ENCODE measurements around the gene GLE1.

GLE1 gene

GRCh38 chr9:128484686-128485413 is 19.7 kb upstream of the GLE1 start:
- DNase-seq (ENCODE audit: low read depth, low spot score): no peak
- TF ChIP-seq, protein P1, sequence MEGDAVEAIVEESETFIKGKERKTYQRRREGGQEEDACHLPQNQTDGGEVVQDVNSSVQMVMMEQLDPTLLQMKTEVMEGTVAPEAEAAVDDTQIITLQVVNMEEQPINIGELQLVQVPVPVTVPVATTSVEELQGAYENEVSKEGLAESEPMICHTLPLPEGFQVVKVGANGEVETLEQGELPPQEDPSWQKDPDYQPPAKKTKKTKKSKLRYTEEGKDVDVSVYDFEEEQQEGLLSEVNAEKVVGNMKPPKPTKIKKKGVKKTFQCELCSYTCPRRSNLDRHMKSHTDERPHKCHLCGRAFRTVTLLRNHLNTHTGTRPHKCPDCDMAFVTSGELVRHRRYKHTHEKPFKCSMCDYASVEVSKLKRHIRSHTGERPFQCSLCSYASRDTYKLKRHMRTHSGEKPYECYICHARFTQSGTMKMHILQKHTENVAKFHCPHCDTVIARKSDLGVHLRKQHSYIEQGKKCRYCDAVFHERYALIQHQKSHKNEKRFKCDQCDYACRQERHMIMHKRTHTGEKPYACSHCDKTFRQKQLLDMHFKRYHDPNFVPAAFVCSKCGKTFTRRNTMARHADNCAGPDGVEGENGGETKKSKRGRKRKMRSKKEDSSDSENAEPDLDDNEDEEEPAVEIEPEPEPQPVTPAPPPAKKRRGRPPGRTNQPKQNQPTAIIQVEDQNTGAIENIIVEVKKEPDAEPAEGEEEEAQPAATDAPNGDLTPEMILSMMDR (IDR thresholded peaks at IDR 0.05; ENCODE audit: low read depth, low read length): no peak
- in situ Hi-C loops (cut with HindIII; ENCODE audit: low sequenced_read_pairs): no loop called here
- no peak overlapping the region for H3K4me3 ChIP-seq (ENCODE audit: low read depth, low read length)

DNA sequence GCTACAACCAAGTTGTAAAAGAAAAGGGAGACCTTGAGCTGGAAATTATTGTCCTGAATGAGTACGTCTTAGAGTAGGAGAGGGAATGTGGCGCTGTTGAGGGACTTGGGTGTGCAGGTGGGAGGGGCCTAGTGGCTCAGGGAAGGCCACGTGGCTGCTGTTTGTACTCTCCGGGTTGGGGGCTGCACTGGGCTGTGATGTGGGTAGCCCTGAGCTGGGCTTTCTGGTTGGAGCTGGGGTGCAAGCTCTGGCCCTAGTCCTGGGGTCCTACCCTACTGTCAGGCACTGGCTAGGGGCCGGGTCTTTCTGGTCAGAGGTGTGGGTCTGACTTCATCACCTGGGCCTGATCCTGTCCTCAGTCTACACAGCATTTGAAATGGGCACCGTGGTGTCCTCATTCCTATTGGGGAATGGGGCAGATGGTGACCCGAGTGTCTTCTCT is 19.1 kb upstream of the GLE1 start:
- TF ChIP-seq, protein P1 (IDR thresholded peaks at IDR 0.05; ENCODE audit: low read depth, low read length): no peak
- no peak for DNase-seq (ENCODE audit: low read depth, low spot score)

DNA sequence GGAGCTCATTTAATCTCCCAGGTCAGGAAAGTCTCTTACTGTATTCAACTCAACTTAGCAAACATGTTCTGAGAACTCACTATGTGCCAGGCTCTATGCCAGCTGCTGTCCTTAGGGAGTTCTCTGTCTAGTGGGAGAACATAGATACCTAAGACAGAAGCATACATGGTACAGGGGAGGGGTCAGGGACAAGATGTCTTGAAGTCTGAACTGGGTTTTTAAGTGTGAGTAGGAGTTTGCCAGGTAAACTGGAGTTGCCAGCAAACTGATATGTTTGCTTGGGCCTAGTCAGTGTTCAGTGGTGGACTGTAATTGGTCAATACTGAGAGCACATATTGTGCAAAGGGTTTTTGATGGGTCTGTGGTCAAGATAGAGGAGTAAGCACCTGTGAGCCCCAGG is 18.3 kb upstream of the GLE1 start:
- TF ChIP-seq, protein P1 (IDR thresholded peaks at IDR 0.05; ENCODE audit: low read depth, low read length): no peak
- H3K4me3 ChIP-seq (ENCODE audit: low read depth, low read length): no peak overlapping the region
- in situ Hi-C loops (cut with HindIII; ENCODE audit: low sequenced_read_pairs): no loop called here
- no peak for DNase-seq (ENCODE audit: low read depth, low spot score)

More for the DNA sequence above, 19.1 kb upstream of the GLE1 start:
- H3K4me3 ChIP-seq (ENCODE audit: low read depth, low read length): no peak overlapping the region
- in situ Hi-C loops (cut with HindIII; ENCODE audit: low sequenced_read_pairs): no loop called here

- TF ChIP-seq, protein P1 (IDR thresholded peaks at IDR 0.05; ENCODE audit: low read depth, low read length): no peak
- in situ Hi-C loops (cut with HindIII; ENCODE audit: low sequenced_read_pairs): no loop called here
Measured at GRCh38 chr9:128493424-128493823, 11.1 kb upstream of the GLE1 start.

DNA sequence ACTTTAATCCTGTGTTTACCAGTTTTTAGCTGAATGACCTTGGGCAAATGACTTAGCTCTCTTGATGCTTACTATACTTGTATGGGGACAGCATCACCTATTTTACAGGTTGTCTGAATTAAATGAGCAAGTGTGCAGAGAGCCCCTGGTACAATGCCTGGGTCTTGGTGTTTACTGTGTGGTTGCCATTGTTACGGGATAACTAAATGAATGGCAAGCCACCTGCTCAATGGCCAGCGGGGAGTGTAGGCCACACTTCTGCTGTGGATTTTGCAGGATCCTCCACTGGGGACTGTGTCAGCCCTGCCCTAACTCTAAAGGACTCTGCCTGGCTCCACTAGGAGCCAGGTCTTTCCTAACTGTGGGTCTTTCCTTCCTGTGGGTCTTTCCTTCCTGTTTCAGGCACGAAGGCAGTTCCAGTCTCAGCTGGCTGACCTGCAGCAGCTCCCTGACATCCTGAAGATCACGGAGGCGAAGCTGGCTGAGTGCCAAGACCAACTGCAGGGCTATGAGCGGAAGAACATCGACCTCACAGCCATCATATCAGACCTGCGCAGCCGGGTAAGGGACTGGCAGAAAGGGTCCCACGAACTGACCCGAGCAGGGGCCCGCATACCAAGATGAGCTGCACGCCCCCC is 10.3 kb upstream of the GLE1 start:
- no peak overlapping the region for H3K4me3 ChIP-seq (ENCODE audit: low read depth, low read length)
- in situ Hi-C loops (cut with HindIII; ENCODE audit: low sequenced_read_pairs): no loop called here
- DNase-seq (ENCODE audit: low read depth, low spot score): peak; percentile 22
- TF ChIP-seq, protein P1 (IDR thresholded peaks at IDR 0.05; ENCODE audit: low read depth, low read length): no peak

More at GRCh38 chr9:128493424-128493823, 11.1 kb upstream of the GLE1 start:
- no peak overlapping the region for H3K4me3 ChIP-seq (ENCODE audit: low read depth, low read length)
- no peak for DNase-seq (ENCODE audit: low read depth, low spot score)

GRCh38 chr9:128494746-128495129 is 9.8 kb upstream of the GLE1 start:
- TF ChIP-seq, protein P1 (IDR thresholded peaks at IDR 0.05; ENCODE audit: low read depth, low read length): no peak
- in situ Hi-C loops (cut with HindIII; ENCODE audit: low sequenced_read_pairs): no loop called here
- DNase-seq (ENCODE audit: low read depth, low spot score): no peak
- no peak overlapping the region for H3K4me3 ChIP-seq (ENCODE audit: low read depth, low read length)

Data from astrocyte of the spinal cord (primary cell).